ENCODE data around the gene XPR1. TPM values are rescaled to one million over a fixed set of nuclear protein-coding genes. Genes with fewer than 3 reads are reported as not detected.
A peak's percentile ranks its signal among the peaks of the same experiment; 100 is the strongest.

XPR1 gene
- 380 TPM for total RNA-seq

- FAIRE-seq (peak; percentile 88), DNase-seq (ENCODE audit: low spot score in 2 of 2) (peak; percentile 91)
These were observed at the start of gene XPR1 for GRCh38 chr1:180631766-180632325. Gene XPR1, plus strand, starts transcription at chr1:180632022. Its CDS starts 180 bp downstream, at chr1:180632202.

- DNase-seq (ENCODE audit: low spot score in 2 of 2) = no peak
- FAIRE-seq = no peak
These were observed 47.0 kb upstream of the XPR1 start for GRCh38 chr1:180584869-180585268.

DNA sequence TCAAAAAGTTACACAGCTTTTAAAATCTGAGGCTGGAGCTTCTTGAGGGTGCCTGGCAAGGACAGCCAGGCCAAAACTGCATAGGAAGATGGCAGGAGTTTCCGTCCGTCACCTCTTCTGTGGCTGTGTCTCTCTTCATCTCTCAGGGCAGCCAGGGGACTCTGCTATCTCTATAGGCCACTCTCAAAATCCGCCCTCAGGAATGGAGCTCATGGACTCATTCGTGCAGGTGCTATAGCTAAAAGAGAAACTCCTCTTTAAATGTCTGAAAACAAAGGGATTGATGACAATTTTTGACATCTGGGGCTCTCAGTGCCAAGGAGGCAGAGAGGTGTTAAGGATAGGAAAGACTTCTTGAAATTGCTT lies 45.8 kb upstream of the XPR1 start:
- no peak for FAIRE-seq
- no peak for DNase-seq (ENCODE audit: low spot score in 2 of 2)

- DNase-seq (ENCODE audit: low spot score in 2 of 2) (no peak), FAIRE-seq (no peak)
These were observed 45.1 kb upstream of the XPR1 start for GRCh38 chr1:180586671-180587155.

DNA sequence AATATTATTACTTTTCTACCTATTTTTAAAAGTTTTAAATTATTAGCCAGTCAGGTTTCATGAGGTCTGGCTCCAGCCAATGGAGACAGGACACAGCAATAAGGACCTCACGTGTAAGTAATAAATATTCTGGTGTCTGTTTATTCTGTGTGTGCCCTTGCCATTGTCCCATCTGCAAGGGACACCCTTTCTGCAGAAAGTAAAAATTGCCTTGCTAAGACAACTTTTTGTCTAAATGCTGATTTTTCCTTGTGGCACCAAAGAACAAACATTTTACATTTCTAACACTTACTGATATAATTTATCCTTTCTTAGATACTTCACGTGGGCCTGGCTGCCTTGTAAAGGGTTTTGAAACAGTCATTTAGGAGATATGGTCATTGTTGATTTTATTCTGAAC lies 43.7 kb upstream of the XPR1 start:
- FAIRE-seq (no peak), DNase-seq (ENCODE audit: low spot score in 2 of 2) (no peak)

DNA sequence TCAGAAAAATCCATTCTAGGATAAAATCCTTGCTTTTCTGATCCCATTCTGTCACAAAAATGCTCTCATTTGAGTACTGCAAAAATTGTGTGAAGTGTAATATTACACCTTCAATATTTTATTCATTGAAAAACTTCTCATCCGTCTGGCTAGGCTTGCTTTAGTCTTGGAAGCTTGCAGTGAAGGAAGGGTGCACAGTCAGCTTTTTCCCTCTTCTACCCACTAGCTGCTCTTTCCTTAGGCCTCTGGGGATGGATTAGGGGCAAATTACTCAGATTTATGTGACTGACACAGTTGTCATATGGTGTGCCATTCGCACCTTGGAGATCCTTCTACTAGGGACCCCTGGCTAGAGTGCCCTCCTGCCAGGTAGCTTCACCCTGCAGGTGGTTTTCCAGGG lies 40.9 kb upstream of the XPR1 start:
- FAIRE-seq = no peak
- DNase-seq (ENCODE audit: low spot score in 2 of 2) = no peak

- DNase-seq (ENCODE audit: low spot score in 2 of 2) (no peak), FAIRE-seq (no peak)
These were observed 38.4 kb upstream of the XPR1 start for GRCh38 chr1:180593382-180593781.

- DNase-seq (ENCODE audit: low spot score in 2 of 2) (peak in 1 of 2 donors; percentile 13), FAIRE-seq (no peak)
These were observed 37.1 kb upstream of the XPR1 start for GRCh38 chr1:180594723-180595122.

DNA sequence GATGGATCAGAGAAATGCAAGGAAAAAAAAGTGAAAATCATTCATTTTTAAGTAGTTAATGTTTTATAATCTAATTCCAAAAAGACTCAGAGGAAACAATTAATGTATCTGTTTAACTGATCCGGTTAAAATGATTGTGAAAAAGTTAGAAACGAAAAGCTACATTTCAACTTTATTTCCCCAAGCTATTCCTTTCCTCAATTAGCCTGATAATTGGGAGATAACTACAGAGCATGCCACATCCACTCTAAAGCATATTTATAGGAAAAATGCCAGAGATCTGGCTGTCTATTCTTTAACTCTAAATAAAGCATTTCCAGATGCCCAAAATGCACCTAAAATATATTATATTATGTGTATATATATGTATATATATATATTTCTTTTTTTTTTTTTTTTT lies 35.9 kb upstream of the XPR1 start:
- no peak for FAIRE-seq
- DNase-seq (ENCODE audit: low spot score in 2 of 2) = no peak

DNA sequence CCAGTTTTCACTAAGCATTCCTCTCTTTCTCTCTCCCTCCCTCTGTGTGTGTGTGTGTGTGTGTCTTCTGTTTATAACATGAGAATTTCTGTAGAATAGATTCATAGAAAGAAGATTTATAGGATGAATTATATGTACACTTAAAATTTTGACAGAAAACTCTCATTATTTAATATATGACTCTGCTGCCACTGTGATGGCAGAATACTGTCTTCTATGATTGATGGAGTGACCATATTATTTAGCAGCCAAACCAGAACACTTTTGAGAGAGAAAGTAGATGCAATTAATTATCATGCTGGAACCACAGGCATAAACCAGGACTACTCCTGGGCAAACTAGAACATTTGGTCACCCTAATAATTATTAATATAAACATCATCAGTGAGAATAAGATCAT lies 34.3 kb upstream of the XPR1 start:
- FAIRE-seq = no peak
- DNase-seq (ENCODE audit: low spot score in 2 of 2) = no peak

DNA sequence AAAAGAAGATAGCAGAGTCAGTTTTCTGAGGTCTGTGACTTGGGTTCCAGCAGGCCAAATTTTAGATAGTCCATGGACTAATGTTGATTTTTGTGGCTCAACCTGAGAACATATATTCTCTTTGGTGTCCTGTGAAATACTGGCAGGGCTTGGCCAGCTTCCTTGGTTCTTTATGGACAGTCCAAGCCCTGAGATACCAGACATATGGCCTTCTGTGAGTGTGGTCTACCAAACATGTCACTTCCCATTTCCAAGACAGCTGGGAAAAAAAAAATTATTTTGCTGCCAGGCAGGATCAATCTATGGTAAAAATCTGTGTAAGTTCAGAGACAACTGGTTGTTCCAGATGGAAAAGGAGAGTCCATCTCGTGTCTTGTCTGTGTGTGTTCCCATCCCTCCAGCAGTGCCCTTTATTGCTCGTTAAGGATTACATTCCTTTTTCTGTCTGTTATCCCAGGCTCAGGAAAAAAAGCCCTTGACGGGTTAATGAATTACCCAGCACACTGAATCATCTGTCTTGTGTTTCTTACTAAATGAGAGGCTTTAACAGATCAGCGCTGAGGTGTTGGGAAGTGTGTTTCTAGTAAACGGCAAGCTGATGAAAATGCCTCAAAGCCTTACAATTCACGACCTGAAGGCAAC lies 33.4 kb upstream of the XPR1 start:
- no peak for FAIRE-seq
- no peak for DNase-seq (ENCODE audit: low spot score in 2 of 2)

DNA sequence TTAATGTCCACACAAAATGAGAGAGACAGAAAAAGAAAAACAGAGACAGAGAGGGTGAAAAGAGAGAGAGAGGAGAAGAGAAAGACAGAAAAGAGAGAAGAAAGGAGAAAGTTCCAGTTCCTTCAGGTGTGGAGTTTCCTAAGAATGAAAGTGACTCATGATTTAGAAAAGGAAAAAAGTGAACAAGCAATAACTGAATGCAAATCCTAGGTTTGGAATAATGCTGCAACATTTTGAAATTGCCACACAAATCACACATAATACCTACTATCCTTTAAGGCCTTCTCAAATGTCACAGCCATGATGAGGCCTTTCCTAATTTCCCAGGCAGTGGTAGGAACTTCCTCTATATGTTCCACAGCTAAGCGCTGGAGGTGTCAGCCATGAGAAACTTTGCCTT lies 31.5 kb upstream of the XPR1 start:
- DNase-seq (ENCODE audit: low spot score in 2 of 2) (no peak), FAIRE-seq (no peak)

DNA sequence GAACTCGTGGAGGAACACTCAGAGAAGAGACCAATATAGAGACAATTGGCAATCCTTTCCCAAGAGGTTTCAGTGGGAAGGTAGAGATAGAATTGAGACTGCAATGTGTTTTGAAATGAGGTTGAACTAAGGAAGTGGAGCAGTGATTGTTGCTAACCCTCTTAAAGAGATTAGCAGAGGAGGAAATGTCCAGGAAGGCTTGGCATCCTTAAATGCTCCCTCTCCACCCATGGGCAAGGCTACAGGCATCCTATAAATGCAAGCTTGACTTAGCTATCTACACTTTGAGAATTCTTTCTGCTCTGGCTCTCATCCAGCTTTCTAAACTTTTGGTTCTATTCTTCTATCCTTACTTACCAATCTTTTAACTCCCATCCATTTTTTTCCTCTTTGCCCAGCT lies 30.3 kb upstream of the XPR1 start:
- FAIRE-seq = no peak
- DNase-seq (ENCODE audit: low spot score in 2 of 2) = no peak

DNA sequence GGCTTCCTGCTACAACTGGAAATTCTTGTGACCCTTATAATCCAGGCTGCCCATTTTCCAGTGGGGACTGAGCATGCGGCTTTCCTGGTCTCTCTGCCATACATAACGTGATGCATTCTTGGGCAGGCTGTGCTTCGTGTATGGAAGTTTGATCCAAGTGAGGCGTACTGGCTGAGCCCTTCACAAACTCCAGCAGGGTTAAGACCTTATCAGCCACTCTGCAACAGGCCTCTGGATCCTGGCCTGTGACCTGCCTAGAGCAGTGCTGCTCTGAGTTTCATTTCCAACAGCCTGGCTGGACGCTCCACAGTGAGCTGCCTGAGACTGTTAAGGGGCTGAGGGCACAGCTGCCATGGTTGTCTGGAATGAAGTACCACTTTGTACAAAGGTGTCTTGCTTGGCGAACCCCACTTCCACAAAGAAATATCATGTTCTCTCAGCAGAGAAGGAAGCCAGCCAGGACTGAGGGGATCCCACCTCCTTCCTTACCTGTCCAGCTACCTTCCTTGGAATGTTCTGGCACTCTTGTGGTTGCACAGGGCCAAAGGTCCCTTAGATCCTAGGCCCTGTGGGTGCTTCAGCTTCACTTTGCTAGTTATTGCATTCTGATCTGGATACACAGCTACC lies 28.5 kb upstream of the XPR1 start:
- DNase-seq (ENCODE audit: low spot score in 2 of 2) (no peak), FAIRE-seq (no peak)

GRCh38 chr1:180603850-180604226 lies 28.0 kb upstream of the XPR1 start:
- FAIRE-seq = no peak
- no peak for DNase-seq (ENCODE audit: low spot score in 2 of 2)

DNA sequence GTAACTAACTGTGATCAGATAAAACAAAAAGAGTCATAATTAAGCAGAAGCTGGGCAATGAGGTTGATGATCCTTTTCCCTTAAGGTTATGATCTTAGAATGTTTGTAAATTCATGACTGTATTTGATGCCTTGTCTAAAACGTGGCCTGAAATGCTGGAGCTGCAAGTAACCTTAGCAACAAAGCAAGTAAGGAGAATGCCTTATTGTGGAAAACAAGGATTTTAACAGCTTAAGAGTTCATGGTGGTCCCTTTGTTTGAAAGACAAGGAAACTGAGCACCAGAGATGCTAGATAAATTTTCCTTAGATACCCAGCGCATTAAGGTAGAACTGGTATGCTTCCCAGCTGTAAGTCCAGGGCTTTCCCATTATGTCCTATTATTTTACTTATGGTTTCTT lies 25.7 kb upstream of the XPR1 start:
- DNase-seq (ENCODE audit: low spot score in 2 of 2) = no peak
- FAIRE-seq = no peak

GRCh38 chr1:180609643-180610555 lies 21.9 kb upstream of the XPR1 start:
- DNase-seq (ENCODE audit: low spot score in 2 of 2) (no peak), FAIRE-seq (no peak)

DNA sequence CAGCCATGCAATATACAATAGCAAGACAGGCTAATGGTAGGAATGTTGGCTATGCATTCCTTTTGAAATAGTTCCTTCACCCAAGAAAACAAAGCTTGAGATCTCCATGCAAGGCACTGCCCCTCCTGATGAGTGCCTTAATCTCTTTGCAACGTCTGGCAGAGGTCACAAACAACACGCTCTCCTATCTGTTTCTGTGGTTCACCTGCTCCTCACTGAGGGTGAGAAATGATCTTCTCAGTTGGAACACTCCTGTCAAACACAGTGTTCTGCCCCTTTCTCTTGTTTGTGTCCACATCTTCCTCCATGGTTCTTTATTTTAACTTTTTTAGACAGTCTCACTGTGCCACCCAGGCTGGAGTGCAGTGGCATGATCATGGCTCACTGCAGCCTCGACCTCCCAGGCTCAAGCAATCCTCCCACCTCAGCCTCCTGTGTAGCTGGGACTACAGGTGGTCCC lies 21.2 kb upstream of the XPR1 start:
- DNase-seq (ENCODE audit: low spot score in 2 of 2) (no peak), FAIRE-seq (no peak)

- no peak for FAIRE-seq
- no peak for DNase-seq (ENCODE audit: low spot score in 2 of 2)
These were observed 20.5 kb upstream of the XPR1 start for GRCh38 chr1:180611016-180611930.

DNA sequence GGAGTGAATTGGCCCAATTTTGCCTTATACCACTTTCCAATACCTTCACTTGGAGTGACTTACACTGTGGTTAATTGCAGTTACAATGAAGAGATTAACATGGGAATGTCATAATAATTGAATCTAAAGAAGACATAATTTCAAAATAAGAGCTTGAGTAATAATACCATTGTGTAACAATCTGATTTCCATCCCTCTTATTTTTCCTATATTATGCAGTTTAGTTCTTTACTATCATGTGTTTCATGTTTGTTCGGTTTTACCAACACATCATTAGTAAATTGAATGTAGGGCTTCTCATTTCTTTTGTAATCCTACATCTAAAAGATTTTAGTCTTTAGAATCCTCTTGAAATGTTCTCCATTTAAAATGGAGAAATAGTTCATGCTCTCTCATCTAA lies 19.2 kb upstream of the XPR1 start:
- FAIRE-seq (no peak), DNase-seq (ENCODE audit: low spot score in 2 of 2) (no peak)
